HepG2 (cell line): ENCODE results near the gene CLRN3. TPM values are rescaled to one million over a fixed set of nuclear protein-coding genes. Genes with fewer than 3 reads are reported as not detected.

Source experiments
- ATAC-seq: fragments of 200-7000 bp; cut with Tn5 transposase; 3 replicates; pipeline ENCODE4 v1.9.1; 2020; ENCODE audit warnings: mild to moderate bottlenecking, moderate library complexity
- BruUV-seq: library from RNA; stranded (reverse); fragments of 400-500 nt; replicated peaks from 2 replicates; lab custom pipeline; 2021; lab: Mats Ljungman, UMichigan
- CTCF ChIA-PET: fragments of 300-600 bp; formaldehyde crosslinking; extraction: SDS; loops from one replicate; lab custom pipeline; 2021; ENCODE audit warnings: low total read pairs, inconsistent platforms, low intra/inter-chr PET ratio; lab: Yijun Ruan, JAX
- POLR2A ChIA-PET: fragments of 350-600 bp; sonication (Branson Sonifier 250); formaldehyde crosslinking; loops from one replicate; lab custom pipeline; 2020; ENCODE audit warnings: antibody characterized with exemption, inconsistent platforms; lab: Yijun Ruan, JAX
- DNase-seq: peaks from one replicate; pipeline ENCODE4 v3.0.0-alpha.2; 2015; ENCODE audit warnings: low spot score
- FAIRE-seq: peaks from 3 replicates; lab custom pipeline; 2011; peaks lifted over from hg19 to GRCh38; lab: Jason Lieb, UNC
- H2AFZ ChIP-seq: one replicate; pipeline ENCODE4 v1.6.1; 2011; ENCODE audit warnings: low read length, inconsistent platforms
- H3K27ac ChIP-seq: fragments of 300-600 bp; 3 replicates; pipeline ENCODE4 v1.8.0; 2011; ENCODE audit warnings: mixed run types, mild to moderate bottlenecking, mixed read lengths, low read length, inconsistent platforms; ENCODE audit not compliant: insufficient read depth; ENCODE audit errors: extremely low read length
- H3K27me3 ChIP-seq, 2 experiments: fragments of 200-600 bp in 1 of 2; 2 replicates in 1 of 2; 3 replicates in 1 of 2; pipeline versions ENCODE4 v1.6.0 to v1.8.0; 2011; ENCODE audit warnings: low read length in 2 of 2, mild to moderate bottlenecking in 2 of 2, moderate library complexity in 2 of 2, inconsistent platforms in 1 of 2; ENCODE audit not compliant: insufficient read depth in 2 of 2, control insufficient read depth in 1 of 2
- H3K36me3 ChIP-seq, 2 experiments: fragments of 200-600 bp in 1 of 2; replicated peaks in 1 of 2; 2 replicates in 1 of 2; 3 replicates in 1 of 2; pipeline versions ENCODE4 v1.5.1 to v1.8.0; 2011; ENCODE audit warnings: low read length in 2 of 2, inconsistent platforms in 1 of 2; ENCODE audit not compliant: insufficient read depth in 2 of 2, control insufficient read depth in 1 of 2
- H3K4me1 ChIP-seq: 2 replicates; pipeline ENCODE4 v1.5.1; 2012; ENCODE audit warnings: low read length, inconsistent platforms; ENCODE audit not compliant: insufficient read depth
- H3K4me2 ChIP-seq: 2 replicates; pipeline ENCODE4 v1.6.0; 2011; ENCODE audit warnings: low read depth, low read length, inconsistent platforms
- H3K4me3 ChIP-seq, 3 experiments: fragments of 200-600 bp in 1 of 3; sonication (generic), shearing (Covaris generic) in 1 of 3; replicated peaks in 1 of 3; 2 replicates each; pipeline ENCODE4 v1.5.1; 2011 to 2016; ENCODE audit warnings: low read length in 3 of 3, inconsistent platforms in 2 of 3, low read depth in 2 of 3, mild to moderate bottlenecking in 2 of 3, control low read depth in 1 of 3, mixed read lengths in 1 of 3; ENCODE audit not compliant: insufficient read depth in 1 of 3
- H3K79me2 ChIP-seq: one replicate; pipeline ENCODE4 v1.6.1; 2011; ENCODE audit warnings: low read length, inconsistent platforms; ENCODE audit not compliant: insufficient read depth
- H3K9ac ChIP-seq: 2 replicates; pipeline ENCODE4 v1.6.0; 2011; ENCODE audit warnings: mild to moderate bottlenecking, low read depth, low read length, inconsistent platforms; ENCODE audit not compliant: insufficient read depth
- H3K9me3 ChIP-seq: 2 replicates; pipeline ENCODE4 v1.5.1; 2012; ENCODE audit warnings: mild to moderate bottlenecking, low read length
- H4K20me1 ChIP-seq: 2 replicates; pipeline ENCODE4 v1.6.0; 2011; ENCODE audit warnings: inconsistent platforms, mild to moderate bottlenecking, low read length, moderate library complexity; ENCODE audit not compliant: insufficient read depth
- ATF7 ChIP-seq, 2 experiments: fragments of 450-650 bp in 1 of 2; sonication (generic) in 1 of 2; formaldehyde crosslinking in 1 of 2; IDR thresholded peaks; 2 replicates each; pipeline versions ENCODE4 v1.4.0 to v1.6.1; 2016 to 2020; ENCODE audit warnings: antibody characterized with exemption in 1 of 2, mild to moderate bottlenecking in 1 of 2, missing genetic modification reagents in 1 of 2
- CCDC6 ChIP-seq: sonication (generic); formaldehyde crosslinking; IDR thresholded peaks from 2 replicates; pipeline ENCODE4 v1.8.1; 2022; ENCODE audit warnings: mild to moderate bottlenecking, missing genetic modification reagents, moderate library complexity
- CREB1 ChIP-seq, 2 experiments: fragments of 450-650 bp in 1 of 2; IDR thresholded peaks; 2 replicates each; pipeline ENCODE4 v1.6.1; 2016 to 2017; ENCODE audit warnings: control low read depth in 1 of 2, mild to moderate bottlenecking in 1 of 2, missing compliant biosample characterization in 1 of 2, missing genetic modification characterization in 1 of 2
- KLF9 ChIP-seq: IDR thresholded peaks from 2 replicates; pipeline ENCODE4 v1.6.1; 2016; ENCODE audit warnings: low read depth
- ZNF703 ChIP-seq: sonication (generic); formaldehyde crosslinking; IDR thresholded peaks from 2 replicates; pipeline ENCODE4 v1.5.1; 2020; ENCODE audit warnings: missing genetic modification reagents, mild to moderate bottlenecking, moderate library complexity, borderline replicate concordance
- WGBS: methylation state at CpG from one replicate; pipeline ENCODE4 v1.1.6; 2017; ENCODE audit warnings: low lambda C conversion rate; 5-methylcytosine and 5-hydroxymethylcytosine counted together
- in situ Hi-C: cut with HindIII; loops from 2 replicates; pipeline ENCODE4 v1.10.0; 2017; ENCODE audit warnings: low pct_unique_long_range_greater_than_20kb; ENCODE audit not compliant: extremely low pct_ligation_motif_present
- intact Hi-C: fragments of 100-400 bp; cut with micrococcal nuclease; formaldehyde crosslinking; loops from one replicate; pipeline ENCODE4 v1.10.0; 2022; ENCODE audit not compliant: unreplicated experiment
- polyA plus RNA-seq, 8 experiments: library from polyadenylated mRNA; depleted of rRNA in 3 of 8; stranded (reverse) in 7 of 8; unstranded in 1 of 8; fragments of >200 nt; fragmentation: Illumina TruSeq in 4 of 8; extraction: Trizol in 4 of 8; gene quantifications; 2 replicates each; pipeline versions ENCODE4 v1.2.1 to v1.2.3, GENCODE V29; 2011 to 2016; ENCODE audit warnings: low read depth in 4 of 8, missing spikeins in 1 of 8, mixed read lengths in 1 of 8; ENCODE audit not compliant: insufficient read depth in 1 of 8
- total RNA-seq, 5 experiments: library from RNA; depleted of rRNA; stranded (reverse); fragments of >200 nt; fragmentation: Illumina TruSeq; extraction: Trizol; gene quantifications; 2 replicates each; pipeline ENCODE4 v1.2.3, GENCODE V29; 2016; ENCODE audit warnings: low read depth in 1 of 5
- TF ChIP-seq, protein P1 (sequence below): sonication (generic); formaldehyde crosslinking; IDR thresholded peaks from 2 replicates; pipeline ENCODE4 v1.4.0; 2020; ENCODE audit warnings: missing genetic modification reagents, mild to moderate bottlenecking, borderline replicate concordance

Gene CLRN3
- total and polyA plus RNA-seq, 2 of the 13 experiments (the other 11 are each of a cell fraction or from before 2014, with no cell fraction given), result not detected

DNA sequence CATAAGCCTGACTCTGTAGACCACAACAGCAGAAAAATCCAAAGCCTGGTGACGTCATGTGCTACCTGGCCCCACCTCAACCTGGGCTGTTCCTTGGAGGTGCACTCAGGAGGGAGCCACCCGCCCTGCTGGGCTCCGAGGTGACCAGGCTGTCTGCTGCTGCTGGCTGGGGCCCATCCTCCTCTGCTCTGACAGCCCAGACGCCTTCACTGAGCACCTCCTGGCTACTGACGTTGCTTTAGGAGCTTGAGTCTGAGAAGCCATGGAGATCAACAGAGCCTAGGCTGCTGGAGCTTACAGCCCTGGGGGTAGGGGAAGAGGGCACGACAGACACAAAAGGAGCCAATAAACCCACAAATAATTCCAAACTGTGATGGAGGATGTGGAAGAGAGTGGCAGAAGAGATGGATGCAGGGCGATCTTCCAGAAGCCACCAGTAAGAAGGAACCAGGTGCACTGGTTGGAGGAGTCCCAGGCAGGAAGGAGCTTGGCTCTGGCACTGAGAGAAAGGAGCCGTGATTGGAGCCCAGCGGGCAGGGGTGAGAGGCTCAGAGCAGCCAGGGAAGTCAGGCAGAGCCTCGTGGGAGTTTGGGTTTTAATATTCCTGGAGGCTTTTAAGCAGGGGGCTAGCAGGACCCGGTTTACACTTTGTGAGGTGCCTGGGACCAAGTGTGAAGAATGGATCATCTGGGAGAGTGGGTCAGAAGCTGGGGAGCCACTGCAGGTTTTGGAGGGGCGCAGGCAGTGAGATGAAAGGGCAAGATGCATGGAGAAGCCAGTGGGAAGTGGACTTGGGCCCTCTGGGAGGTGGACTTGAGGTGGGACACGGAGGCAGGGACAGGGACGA lies 12.5 kb upstream of the CLRN3 start:
- CTCF ChIA-PET, result no interaction called here
- Histone ChIP-seq H2AFZ (no peak overlapping the region), H3K27me3 (peaks cover 1 to 44% of the 10 kb centered on the region in 2 experiments; a peak in 3 of 5 replicates), H3K4me1 (no peaks in the 10 kb centered on the region), H3K36me3 (no peaks in the 10 kb centered on the region), H3K4me3 (no peak overlapping the region), H3K4me2 (no peak overlapping the region), H3K9ac (no peak overlapping the region), H3K27ac (no peak overlapping the region), H4K20me1 (no peaks in the 10 kb centered on the region), H3K79me2 (no peaks in the 10 kb centered on the region), H3K9me3 (no peaks in the 10 kb centered on the region)
- ATAC-seq (no peak), FAIRE-seq (no peak), DNase-seq (no peak)
- intact Hi-C loops (no loop called here), in situ Hi-C loops (loop anchor here (5.0 kb wide), 1 partner anchor 162 kb away; no protein-coding TSS in a partner anchor)
- 7% methylated on average over 13 of the region's 14 CpGs for WGBS
- TF ChIP-seq ATF7 (IDR thresholded peaks at IDR 0.05), result peak; percentile 95
- no peak for TF ChIP-seq ATF7 (CRISPR knock-in tag; IDR thresholded peaks at IDR 0.05)
- TF ChIP-seq KLF9 (CRISPR knock-in tag), result no peak
- peak; percentile 94 for TF ChIP-seq CREB1 (IDR thresholded peaks at IDR 0.05)
- TF ChIP-seq CREB1 (CRISPR knock-in tag; IDR thresholded peaks at IDR 0.05), result no peak
- BruUV-seq, result no TSS peak
- POLR2A ChIA-PET, result no interaction called here

DNA sequence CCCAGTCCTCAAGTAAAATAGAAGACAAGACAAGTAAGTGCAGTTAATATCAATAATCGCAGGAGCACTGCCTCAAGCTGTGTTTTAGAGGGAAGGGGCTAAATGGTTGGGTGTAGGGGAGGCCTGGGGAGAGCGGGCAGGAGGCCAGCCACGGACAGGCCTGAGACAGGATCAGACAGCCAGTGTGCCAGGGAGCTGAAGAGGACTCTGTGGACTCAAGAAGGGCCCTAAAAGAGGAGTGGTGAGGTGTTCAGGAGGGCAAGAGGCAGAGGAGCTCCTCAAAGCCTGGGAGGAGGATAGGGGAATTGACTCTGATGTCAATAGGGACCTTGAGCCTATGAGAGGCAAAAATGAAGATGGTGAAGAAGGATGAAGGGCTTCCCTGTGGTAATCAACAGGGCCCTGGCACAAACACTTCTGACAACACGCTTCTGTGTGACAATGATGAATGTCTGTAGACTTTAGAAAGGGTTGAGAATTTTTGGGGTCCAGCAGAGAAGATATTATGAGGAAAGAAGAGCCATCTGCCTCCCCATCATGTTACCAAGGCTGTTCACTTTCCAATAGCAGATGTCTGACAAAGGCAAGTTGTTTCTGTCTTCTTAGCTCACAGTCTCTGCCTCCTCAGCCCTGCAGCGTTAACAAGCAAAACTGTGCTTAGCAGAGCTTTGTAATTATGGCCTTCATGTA lies 11.7 kb upstream of the CLRN3 start:
- FAIRE-seq (no peak), ATAC-seq (no peak), DNase-seq (no peak)
- peaks cover 1 to 41% of the 10 kb centered on the region in 2 experiments; a peak in 3 of 5 replicates for H3K27me3 ChIP-seq
- no peak overlapping the region for H2AFZ ChIP-seq
- POLR2A ChIA-PET, result no interaction called here
- BruUV-seq, result no TSS peak
- CTCF ChIA-PET, result no interaction called here
- WGBS, result 6% methylated on average over 5 of the region's 5 CpGs
- H3K79me2 ChIP-seq, result no peaks in the 10 kb centered on the region
- H3K4me3 ChIP-seq, result no peak overlapping the region
- H3K9ac ChIP-seq, result no peak overlapping the region
- H3K4me1 ChIP-seq, result no peaks in the 10 kb centered on the region
- H3K9me3 ChIP-seq, result no peaks in the 10 kb centered on the region
- H3K4me2 ChIP-seq, result no peak overlapping the region
- intact Hi-C loops (no loop called here), in situ Hi-C loops (no loop called here)
- H3K27ac ChIP-seq, result no peak overlapping the region
- no peaks in the 10 kb centered on the region for H3K36me3 ChIP-seq
- TF ChIP-seq ZNF703 (CRISPR knock-in tag) (no peak), CCDC6 (CRISPR knock-in tag) (no peak)
- TF ChIP-seq, protein P1, sequence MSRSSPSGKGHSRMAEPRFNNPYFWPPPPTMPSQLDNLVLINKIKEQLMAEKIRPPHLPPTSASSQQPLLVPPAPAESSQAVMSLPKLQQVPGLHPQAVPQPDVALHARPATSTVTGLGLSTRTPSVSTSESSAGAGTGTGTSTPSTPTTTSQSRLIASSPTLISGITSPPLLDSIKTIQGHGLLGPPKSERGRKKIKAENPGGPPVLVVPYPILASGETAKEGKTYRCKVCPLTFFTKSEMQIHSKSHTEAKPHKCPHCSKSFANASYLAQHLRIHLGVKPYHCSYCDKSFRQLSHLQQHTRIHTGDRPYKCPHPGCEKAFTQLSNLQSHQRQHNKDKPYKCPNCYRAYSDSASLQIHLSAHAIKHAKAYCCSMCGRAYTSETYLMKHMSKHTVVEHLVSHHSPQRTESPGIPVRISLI (CRISPR knock-in tag), result no peak
- no peaks in the 10 kb centered on the region for H4K20me1 ChIP-seq
